Right atrium auricular region (tissue), 2 donors: ENCODE measurements around the gene OSGIN1. TPM values are rescaled to one million over a fixed set of nuclear protein-coding genes. Genes with fewer than 3 reads are reported as not detected.

Experiments
- DNase-seq: peaks from one replicate; pipeline ENCODE4 v3.0.0-alpha.2; 2019; ENCODE audit warnings: low spot score
- H3K27ac ChIP-seq, 2 donors: fragments of 200-600 bp; sonication (generic); 1 replicate in 1 of 2; 2 replicates in 1 of 2; pipeline ENCODE4 v1.5.1; 2016 to 2019
- H3K27me3 ChIP-seq, 2 donors: fragments of 200-600 bp; sonication (generic); one replicate each; pipeline versions ENCODE4 v1.5.1 to v1.6.0; 2017 to 2019
- H3K36me3 ChIP-seq: fragments of 200-600 bp; sonication (generic); one replicate; pipeline ENCODE4 v1.5.1; 2016
- H3K4me1 ChIP-seq, 2 donors: fragments of 200-600 bp; sonication (generic); one replicate each; pipeline versions ENCODE4 v1.5.1 to v1.6.0; 2017 to 2019
- H3K4me3 ChIP-seq, 2 donors: fragments of 200-600 bp; sonication (generic); 1 replicate in 1 of 2; 2 replicates in 1 of 2; pipeline ENCODE4 v1.5.1; 2017 to 2019; ENCODE audit warnings: mild to moderate bottlenecking in 1 of 2, moderate library complexity in 1 of 2
- H3K9me3 ChIP-seq, 2 donors: fragments of 200-600 bp; sonication (generic); one replicate each; pipeline ENCODE4 v1.5.1; 2019
- total RNA-seq, 2 donors: library from RNA; depleted of rRNA; stranded (reverse); fragments of >200 nt; gene quantifications; one replicate each; pipeline ENCODE4 v1.1.0, GENCODE V29; 2016
- TF ChIP-seq, protein P1 (sequence below), 2 donors: fragments of 200-600 bp; sonication (generic); IDR thresholded peaks; one replicate each; pipeline ENCODE4 v1.5.1; 2019; ENCODE audit warnings: antibody characterized with exemption in 2 of 2

Gene OSGIN1
- total RNA-seq, 2 donors from 2014 or later: 6.0 to 6.5 TPM

DNA sequence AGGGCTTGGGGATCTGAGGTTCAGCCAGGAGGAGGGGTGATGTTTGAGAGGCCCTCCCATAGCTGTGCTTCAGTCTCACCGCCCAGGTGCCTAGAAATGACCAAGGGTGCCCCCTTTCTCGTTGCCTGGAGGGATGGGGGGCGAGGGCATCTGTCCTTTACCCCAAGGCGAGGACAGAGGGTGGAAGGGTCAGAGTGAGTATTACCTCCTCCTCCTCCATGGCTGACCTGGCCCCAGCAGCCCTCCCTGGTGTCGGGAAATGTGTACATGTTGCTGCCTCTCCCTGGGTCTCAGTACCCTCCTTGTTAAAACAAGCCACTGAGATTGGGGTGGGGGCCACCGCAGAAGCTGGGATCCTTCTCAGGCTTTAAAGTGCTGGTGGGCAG, 17.4 kb downstream of the OSGIN1 start:
- Histone ChIP-seq H3K27ac (no peak overlapping the region), H3K4me3 (no peak overlapping the region), H3K4me1 (no peaks in the 10 kb centered on the region), H3K9me3 (no peaks in the 10 kb centered on the region), H3K36me3 (peaks cover 5% of the 10 kb centered on the region), H3K27me3 (no peaks in the 10 kb centered on the region)
- TF ChIP-seq, protein P1, sequence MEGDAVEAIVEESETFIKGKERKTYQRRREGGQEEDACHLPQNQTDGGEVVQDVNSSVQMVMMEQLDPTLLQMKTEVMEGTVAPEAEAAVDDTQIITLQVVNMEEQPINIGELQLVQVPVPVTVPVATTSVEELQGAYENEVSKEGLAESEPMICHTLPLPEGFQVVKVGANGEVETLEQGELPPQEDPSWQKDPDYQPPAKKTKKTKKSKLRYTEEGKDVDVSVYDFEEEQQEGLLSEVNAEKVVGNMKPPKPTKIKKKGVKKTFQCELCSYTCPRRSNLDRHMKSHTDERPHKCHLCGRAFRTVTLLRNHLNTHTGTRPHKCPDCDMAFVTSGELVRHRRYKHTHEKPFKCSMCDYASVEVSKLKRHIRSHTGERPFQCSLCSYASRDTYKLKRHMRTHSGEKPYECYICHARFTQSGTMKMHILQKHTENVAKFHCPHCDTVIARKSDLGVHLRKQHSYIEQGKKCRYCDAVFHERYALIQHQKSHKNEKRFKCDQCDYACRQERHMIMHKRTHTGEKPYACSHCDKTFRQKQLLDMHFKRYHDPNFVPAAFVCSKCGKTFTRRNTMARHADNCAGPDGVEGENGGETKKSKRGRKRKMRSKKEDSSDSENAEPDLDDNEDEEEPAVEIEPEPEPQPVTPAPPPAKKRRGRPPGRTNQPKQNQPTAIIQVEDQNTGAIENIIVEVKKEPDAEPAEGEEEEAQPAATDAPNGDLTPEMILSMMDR (IDR thresholded peaks at IDR 0.05): no peak
- DNase-seq: no peak

DNA sequence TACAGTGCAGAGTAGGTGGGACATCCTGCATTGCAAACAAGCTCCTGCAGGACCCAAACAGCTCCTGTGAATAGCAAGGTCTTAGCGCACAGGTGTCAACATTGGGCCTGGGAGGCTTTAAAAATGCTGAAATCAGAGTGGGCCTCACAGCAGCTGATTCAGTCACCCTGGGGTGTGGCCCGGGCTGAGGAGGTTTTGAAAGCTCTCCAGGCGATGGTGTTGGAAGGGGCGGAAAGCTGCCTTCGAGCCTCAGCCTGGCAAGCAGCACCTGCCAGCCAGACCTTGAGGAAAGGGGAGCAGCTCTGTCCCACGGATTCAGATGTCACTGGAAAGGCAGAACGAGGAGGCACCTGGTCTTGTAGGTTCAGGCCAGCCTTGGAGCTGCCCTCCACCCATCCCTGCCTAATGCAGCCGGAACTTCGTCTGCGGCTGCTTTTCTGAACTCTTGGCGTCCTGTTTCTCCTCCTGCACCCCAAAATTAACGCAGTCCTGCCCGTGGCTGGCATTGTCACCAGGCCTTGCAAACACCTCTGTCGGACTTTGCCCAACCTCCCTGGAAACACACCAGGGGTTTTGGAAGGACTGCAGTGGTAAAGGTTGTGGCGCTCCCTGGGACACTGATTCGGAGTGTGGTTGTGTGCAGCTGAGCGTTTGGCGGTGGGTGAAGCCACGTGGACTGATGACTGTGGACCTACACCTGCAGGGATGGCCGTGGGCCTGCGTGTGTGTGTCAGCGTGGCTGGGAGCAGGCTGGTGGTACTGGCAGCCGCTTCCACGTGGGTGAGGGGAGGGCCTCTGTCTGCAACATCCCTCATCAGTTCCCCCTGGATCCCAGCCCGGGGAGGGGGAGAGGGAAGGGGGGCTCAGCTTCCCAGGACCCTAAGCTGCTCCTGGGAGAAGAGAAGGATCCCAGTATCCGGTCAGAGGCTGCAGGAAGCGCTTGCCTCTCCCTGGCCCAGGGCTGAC, 18.4 kb downstream of the OSGIN1 start:
- TF ChIP-seq, protein P1 (IDR thresholded peaks at IDR 0.05): no peak
- Histone ChIP-seq H3K27ac (no peak overlapping the region), H3K27me3 (no peaks in the 10 kb centered on the region), H3K4me3 (no peak overlapping the region), H3K4me1 (no peaks in the 10 kb centered on the region), H3K9me3 (no peaks in the 10 kb centered on the region), H3K36me3 (no peaks in the 10 kb centered on the region)
- no peak for DNase-seq

DNA sequence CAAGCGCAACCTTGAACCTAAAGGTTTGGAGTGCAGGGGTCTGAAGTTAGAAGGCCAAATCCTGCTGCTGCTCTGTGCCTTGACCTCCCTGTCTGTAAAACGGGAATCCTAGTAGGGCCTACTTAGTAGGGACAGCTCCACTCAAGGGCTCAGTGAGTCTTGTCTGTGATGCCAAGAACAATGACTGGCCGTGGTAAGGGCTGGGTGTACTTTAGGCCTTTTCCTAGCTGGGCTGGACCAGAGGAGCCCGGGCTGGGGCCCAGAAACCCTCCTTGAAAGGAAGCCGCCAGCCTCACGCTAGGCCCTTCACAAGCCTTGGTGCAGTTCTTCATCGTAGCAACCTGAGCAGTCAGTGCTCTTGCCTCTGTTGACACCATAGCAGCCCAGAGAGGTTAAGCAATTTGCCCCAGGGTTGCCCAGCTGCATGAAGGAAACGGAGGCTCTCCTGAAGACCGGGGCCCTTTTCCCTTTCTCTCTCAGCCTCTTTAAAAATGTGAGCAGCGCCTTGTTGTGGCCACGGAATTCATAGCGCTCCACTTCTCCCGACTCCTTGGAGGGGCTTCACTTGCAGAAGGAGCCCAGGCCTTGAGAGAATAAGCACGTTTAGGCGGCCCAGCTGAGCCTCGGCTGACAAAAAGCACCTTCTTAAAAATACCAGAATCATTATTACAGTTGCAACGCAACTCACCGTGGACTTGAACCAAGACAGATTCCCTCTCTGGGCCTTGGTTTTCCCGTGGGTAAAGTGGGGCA, 19.4 kb downstream of the OSGIN1 start:
- Histone ChIP-seq H3K27me3 (no peaks in the 10 kb centered on the region), H3K4me3 (no peak overlapping the region), H3K36me3 (no peaks in the 10 kb centered on the region), H3K4me1 (no peaks in the 10 kb centered on the region), H3K9me3 (no peaks in the 10 kb centered on the region), H3K27ac (no peak overlapping the region)
- DNase-seq: no peak
- TF ChIP-seq, protein P1 (IDR thresholded peaks at IDR 0.05): no peak

DNA sequence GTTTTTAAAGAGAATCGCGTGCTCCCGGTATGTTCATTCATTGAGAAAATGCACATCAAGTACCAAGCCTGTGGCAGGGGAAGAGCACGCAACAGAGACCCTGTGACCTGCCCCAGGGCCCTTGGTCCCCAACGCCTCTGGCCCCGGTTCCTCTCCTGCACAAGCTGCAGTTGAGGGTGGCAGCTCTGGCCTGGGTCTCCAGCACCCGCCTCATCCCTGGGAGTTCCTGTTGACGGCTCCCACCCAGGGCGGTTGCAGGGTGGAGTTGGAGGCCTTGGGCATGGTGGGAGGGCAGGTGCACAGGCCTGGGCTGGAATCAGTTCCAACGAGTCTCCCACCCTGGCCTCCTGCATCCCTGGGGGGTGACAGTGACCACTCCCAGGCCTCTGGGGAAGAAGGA, 20.0 kb downstream of the OSGIN1 start:
- no peak for DNase-seq
- no peak overlapping the region for H3K27ac ChIP-seq
- H3K4me1 ChIP-seq: no peaks in the 10 kb centered on the region
- TF ChIP-seq, protein P1 (IDR thresholded peaks at IDR 0.05): no peak
- H3K4me3 ChIP-seq: no peak overlapping the region
- no peaks in the 10 kb centered on the region for H3K36me3 ChIP-seq
- no peaks in the 10 kb centered on the region for H3K27me3 ChIP-seq
- H3K9me3 ChIP-seq: peaks cover 0 to 3% of the 10 kb centered on the region in 2 donors

DNA sequence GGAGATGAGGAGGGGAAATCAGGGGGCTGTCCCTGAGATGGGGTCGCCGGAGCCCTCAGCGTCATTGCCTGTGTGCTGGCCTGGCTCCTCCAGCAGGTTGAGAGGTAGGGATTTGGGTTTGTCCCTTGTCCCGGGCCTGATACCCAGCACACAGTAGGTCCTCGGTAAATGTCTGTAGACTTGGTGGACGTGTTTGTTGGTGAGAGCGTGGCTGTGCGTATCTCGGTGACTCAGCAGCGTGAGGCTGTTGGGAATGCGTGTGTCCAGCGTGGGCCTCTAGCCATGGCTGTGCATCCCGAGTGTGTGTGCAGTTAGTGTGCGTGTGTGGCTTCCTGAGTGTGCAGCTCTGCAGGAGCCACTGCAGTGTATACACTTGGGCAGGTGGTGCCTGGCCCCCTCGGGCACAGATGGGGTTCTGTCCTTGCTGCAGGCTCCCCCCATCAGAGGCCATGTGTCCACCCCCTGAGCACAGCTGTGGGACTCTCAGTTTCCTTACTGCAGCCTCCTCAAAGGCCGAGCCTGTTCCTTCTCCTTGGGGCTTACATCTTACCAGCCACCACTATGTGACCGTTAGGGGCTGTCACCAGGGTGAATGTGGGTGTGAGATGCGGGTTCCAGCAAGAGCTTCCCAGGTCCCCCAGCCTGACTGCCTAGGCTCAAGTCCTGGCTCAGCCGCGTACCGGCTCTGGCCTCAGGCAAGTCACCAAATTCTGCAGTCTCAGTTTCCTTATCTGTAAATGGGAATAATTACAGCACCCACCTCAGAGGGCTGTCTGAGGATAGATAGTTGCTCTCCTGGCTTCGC, 20.7 kb downstream of the OSGIN1 start:
- Histone ChIP-seq H3K9me3 (peaks cover 0 to 9% of the 10 kb centered on the region in 2 donors), H3K27me3 (no peaks in the 10 kb centered on the region), H3K36me3 (no peaks in the 10 kb centered on the region), H3K27ac (no peak overlapping the region), H3K4me3 (no peak overlapping the region), H3K4me1 (no peaks in the 10 kb centered on the region)
- TF ChIP-seq, protein P1 (IDR thresholded peaks at IDR 0.05): no peak
- no peak for DNase-seq
